MCF 10A (cell line): ENCODE results near the gene CCL13. TPM values are rescaled to one million over a fixed set of nuclear protein-coding genes. Genes with fewer than 3 reads are reported as not detected.

Experiments used
- BruUV-seq: library from RNA; stranded (reverse); fragments of 400-500 nt; replicated peaks from 2 replicates; lab custom pipeline; 2021; lab: Mats Ljungman, UMichigan
- CTCF ChIA-PET: fragments of 300-600 bp; sonication (Branson Sonifier 250); formaldehyde crosslinking; extraction: SDS; loops from one replicate; lab custom pipeline; 2021; ENCODE audit warnings: antibody characterized with exemption, inconsistent platforms; lab: Yijun Ruan, JAX
- POLR2A ChIA-PET: fragments of 300-600, 350-650 bp; sonication (Branson Sonifier 250); formaldehyde crosslinking; extraction: SDS; loops from one replicate; lab custom pipeline; 2020; ENCODE audit warnings: antibody characterized with exemption, inconsistent platforms; lab: Yijun Ruan, JAX
- DNase-seq: peaks from one replicate; pipeline ENCODE4 v3.0.0-alpha.2; 2018; ENCODE audit not compliant: unreplicated experiment
- H3K27ac Mint-ChIP-seq: one replicate; pipeline ENCODE4 v1.8.0; 2022; ENCODE audit warnings: mild to moderate bottlenecking, low read depth, mixed read lengths; ENCODE audit not compliant: unreplicated experiment
- H3K27me3 Mint-ChIP-seq: one replicate; pipeline ENCODE4 v1.8.0; 2022; ENCODE audit warnings: mixed read lengths; ENCODE audit not compliant: insufficient read depth, unreplicated experiment
- H3K36me3 Mint-ChIP-seq: one replicate; pipeline ENCODE4 v1.8.0; 2022; ENCODE audit warnings: mild to moderate bottlenecking, moderate library complexity, mixed read lengths; ENCODE audit not compliant: insufficient read depth, unreplicated experiment
- H3K4me1 Mint-ChIP-seq: one replicate; pipeline ENCODE4 v1.8.0; 2022; ENCODE audit warnings: mixed read lengths; ENCODE audit not compliant: insufficient read depth, unreplicated experiment
- H3K4me3 Mint-ChIP-seq: one replicate; pipeline ENCODE4 v1.8.0; 2022; ENCODE audit warnings: mild to moderate bottlenecking, moderate library complexity, mixed read lengths; ENCODE audit not compliant: unreplicated experiment
- H3K9me3 Mint-ChIP-seq: one replicate; pipeline ENCODE4 v1.8.0; 2022; ENCODE audit warnings: mixed read lengths; ENCODE audit not compliant: unreplicated experiment
- CTCF ChIP-seq: fragments of 200-600 bp; IDR thresholded peaks from one replicate; pipeline ENCODE4 v1.8.0; 2022; ENCODE audit warnings: antibody characterized with exemption, mild to moderate bottlenecking; ENCODE audit not compliant: unreplicated experiment
- intact Hi-C: fragments of 100-400 bp; cut with micrococcal nuclease; formaldehyde crosslinking; loops from 2 replicates; pipeline ENCODE4 v1.14.1; 2022
- total RNA-seq: library from RNA; stranded (reverse); gene quantifications from 2 replicates; pipeline ENCODE4 v1.2.3, GENCODE V29; 2022

CCL13 gene
- total RNA-seq, 1 experiment from 2014 or later, result not detected

- no peak for DNase-seq
- Mint-ChIP-seq H3K4me1 (peaks cover 4% of the 10 kb centered on the region), H3K4me3 (no peak overlapping the region), H3K9me3 (no peaks in the 10 kb centered on the region), H3K27me3 (no peaks in the 10 kb centered on the region), H3K27ac (no peak overlapping the region), H3K36me3 (no peaks in the 10 kb centered on the region)
- BruUV-seq, result no TSS peak
- TF ChIP-seq CTCF, result no peak
- ChIA-PET CTCF (interaction anchor here (1.5 kb wide), 1 partner anchor 17 kb away, joined by 4 read pairs; no protein-coding TSS in a partner anchor), POLR2A (no interaction called here)
- intact Hi-C loops, result no loop called here
Observed at GRCh38 chr17:34403006-34403405, 46.7 kb downstream of the CCL13 start.

- CTCF ChIA-PET, result interaction anchor here (1.7 kb wide), 1 partner anchor 14 kb away, joined by 5 read pairs; no protein-coding TSS in a partner anchor
Observed at GRCh38 chr17:34406226-34406625, 49.9 kb downstream of the CCL13 start.

More at GRCh38 chr17:34406226-34406625, 49.9 kb downstream of the CCL13 start:
- Mint-ChIP-seq H3K27me3 (peaks cover 12% of the 10 kb centered on the region), H3K27ac (no peak overlapping the region), H3K36me3 (no peaks in the 10 kb centered on the region), H3K9me3 (no peaks in the 10 kb centered on the region), H3K4me1 (peaks cover 2% of the 10 kb centered on the region), H3K4me3 (no peak overlapping the region)
- DNase-seq, result no peak
- TF ChIP-seq CTCF, result no peak
- no TSS peak for BruUV-seq
- POLR2A ChIA-PET, result no interaction called here
- intact Hi-C loops, result no loop called here

Other genes starting within 250 kb of the CCL13 start
- 0.59 and 1.0 TPM in 2 replicates for gene CCL2, start 101.2 kb upstream of the CCL13 start, total RNA-seq
- gene CCL7, start 86.3 kb upstream of the CCL13 start, total RNA-seq, result not detected in 2 replicates
- gene CCL11, start 70.7 kb upstream of the CCL13 start, total RNA-seq, result not detected in 2 replicates
- gene CCL8, start 37.0 kb upstream of the CCL13 start, total RNA-seq, result not detected in 2 replicates
- not detected in 2 replicates for gene CCL1, start 6.8 kb downstream of the CCL13 start, total RNA-seq
- gene TMEM132E, start 223.1 kb downstream of the CCL13 start, total RNA-seq, result not detected in 2 replicates